Nephron (organoid): ENCODE measurements around the gene CNTNAP2.
A peak's percentile ranks its signal among the peaks of the same experiment; 100 is the strongest.
"Not testable (repeated sequence)": the region's sequence is repeated elsewhere in the genome, so short reads cannot be mapped to it uniquely, and the experiment has no call there.

Experiments used
- H3K27ac Mint-ChIP-seq, 3 experiments: 2 replicates each; pipeline ENCODE4 v1.8.0; 2020; ENCODE audit warnings: mixed read lengths in 3 of 3, mild to moderate bottlenecking in 2 of 3, moderate library complexity in 1 of 3
- H3K27me3 Mint-ChIP-seq: 2 replicates; pipeline ENCODE4 v1.8.0; 2021; ENCODE audit warnings: low read depth, mild to moderate bottlenecking, moderate library complexity, mixed read lengths
- H3K36me3 Mint-ChIP-seq: 2 replicates; pipeline ENCODE4 v1.8.0; 2020; ENCODE audit warnings: low read depth, mixed read lengths
- H3K4me1 Mint-ChIP-seq: 2 replicates; pipeline ENCODE4 v1.8.0; 2020; ENCODE audit warnings: mixed read lengths
- H3K4me3 Mint-ChIP-seq, 3 experiments: 2 replicates each; pipeline ENCODE4 v1.8.0; 2020; ENCODE audit warnings: mild to moderate bottlenecking in 3 of 3, mixed read lengths in 3 of 3, moderate library complexity in 2 of 3
- H3K9me3 Mint-ChIP-seq: 2 replicates; pipeline ENCODE4 v1.8.0; 2020; ENCODE audit warnings: mixed read lengths
- TF ChIP-seq, protein P1 (sequence below), 3 experiments: fragments of 200-600 bp; sonication (generic); IDR thresholded peaks; one replicate each; pipeline ENCODE4 v1.5.0; 2021; ENCODE audit warnings: antibody characterized with exemption in 3 of 3; ENCODE audit not compliant: unreplicated experiment in 3 of 3

Gene CNTNAP2

GRCh38 chr7:146892151-146892550, 775.5 kb downstream of the CNTNAP2 start:
- TF ChIP-seq, protein P1, sequence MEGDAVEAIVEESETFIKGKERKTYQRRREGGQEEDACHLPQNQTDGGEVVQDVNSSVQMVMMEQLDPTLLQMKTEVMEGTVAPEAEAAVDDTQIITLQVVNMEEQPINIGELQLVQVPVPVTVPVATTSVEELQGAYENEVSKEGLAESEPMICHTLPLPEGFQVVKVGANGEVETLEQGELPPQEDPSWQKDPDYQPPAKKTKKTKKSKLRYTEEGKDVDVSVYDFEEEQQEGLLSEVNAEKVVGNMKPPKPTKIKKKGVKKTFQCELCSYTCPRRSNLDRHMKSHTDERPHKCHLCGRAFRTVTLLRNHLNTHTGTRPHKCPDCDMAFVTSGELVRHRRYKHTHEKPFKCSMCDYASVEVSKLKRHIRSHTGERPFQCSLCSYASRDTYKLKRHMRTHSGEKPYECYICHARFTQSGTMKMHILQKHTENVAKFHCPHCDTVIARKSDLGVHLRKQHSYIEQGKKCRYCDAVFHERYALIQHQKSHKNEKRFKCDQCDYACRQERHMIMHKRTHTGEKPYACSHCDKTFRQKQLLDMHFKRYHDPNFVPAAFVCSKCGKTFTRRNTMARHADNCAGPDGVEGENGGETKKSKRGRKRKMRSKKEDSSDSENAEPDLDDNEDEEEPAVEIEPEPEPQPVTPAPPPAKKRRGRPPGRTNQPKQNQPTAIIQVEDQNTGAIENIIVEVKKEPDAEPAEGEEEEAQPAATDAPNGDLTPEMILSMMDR (IDR thresholded peaks at IDR 0.05; ENCODE audit: unreplicated experiment in 3 of 3): no peak
- Mint-ChIP-seq H3K4me1 (no peaks in the 10 kb centered on the region), H3K27me3 (no peaks in the 10 kb centered on the region), H3K36me3 (no peaks in the 10 kb centered on the region), H3K9me3 (no peaks in the 10 kb centered on the region), H3K4me3 (no peak overlapping the region), H3K27ac (no peak overlapping the region)

DNA sequence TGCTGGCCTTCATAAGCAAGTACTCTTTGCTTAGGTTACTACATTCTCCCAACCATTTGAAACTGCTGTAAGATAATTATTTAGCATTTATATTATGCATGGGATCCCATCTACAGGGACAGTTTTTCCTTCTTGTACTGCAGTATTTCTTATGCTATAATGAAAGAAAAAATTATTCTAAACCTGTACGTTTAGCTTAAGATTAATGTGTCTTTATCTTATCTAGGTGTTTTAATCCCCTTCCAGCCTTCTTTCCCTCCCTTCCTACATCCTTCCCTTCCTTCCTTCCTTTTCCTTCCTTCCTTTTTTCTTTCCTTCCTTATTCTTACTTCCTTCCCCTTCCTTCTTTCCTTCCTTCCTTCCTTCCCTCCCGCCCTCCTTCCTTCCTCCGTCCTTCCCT, 778.3 kb downstream of the CNTNAP2 start:
- TF ChIP-seq, protein P1 (IDR thresholded peaks at IDR 0.05; ENCODE audit: unreplicated experiment in 3 of 3): no peak
- Mint-ChIP-seq H3K4me3 (no peak overlapping the region), H3K9me3 (no peaks in the 10 kb centered on the region), H3K27ac (no peak overlapping the region), H3K36me3 (no peaks in the 10 kb centered on the region), H3K27me3 (no peaks in the 10 kb centered on the region), H3K4me1 (no peaks in the 10 kb centered on the region)

- peaks cover 3% of the 10 kb centered on the region for H3K9me3 Mint-ChIP-seq
- H3K27ac Mint-ChIP-seq: no peak overlapping the region
- no peak overlapping the region for H3K4me3 Mint-ChIP-seq
- H3K36me3 Mint-ChIP-seq: no peaks in the 10 kb centered on the region
- no peaks in the 10 kb centered on the region for H3K27me3 Mint-ChIP-seq
- TF ChIP-seq, protein P1 (IDR thresholded peaks at IDR 0.05; ENCODE audit: unreplicated experiment in 3 of 3): no peak
- H3K4me1 Mint-ChIP-seq: no peaks in the 10 kb centered on the region
Observed at GRCh38 chr7:146902266-146902665, 785.7 kb downstream of the CNTNAP2 start.

DNA sequence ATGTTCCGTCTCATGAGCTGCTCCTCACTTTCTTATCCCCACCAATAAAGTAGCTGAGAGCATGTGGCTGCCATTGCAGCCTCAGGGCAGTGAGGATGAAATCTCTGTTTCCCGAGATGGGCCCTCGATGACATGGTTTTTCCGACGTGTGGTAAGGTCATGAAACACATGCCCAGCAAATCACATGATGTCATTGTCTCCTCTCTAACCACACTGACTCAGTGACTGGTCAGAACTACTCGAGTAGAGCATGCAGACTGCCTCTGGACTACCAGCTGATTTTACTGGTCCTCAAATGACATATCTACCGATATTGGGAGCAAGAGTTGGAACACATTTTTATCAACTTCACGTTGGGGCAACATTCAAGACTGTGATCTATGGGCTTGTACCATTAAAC, 786.1 kb downstream of the CNTNAP2 start:
- Mint-ChIP-seq H3K27ac (no peak overlapping the region), H3K4me3 (no peak overlapping the region), H3K27me3 (no peaks in the 10 kb centered on the region), H3K9me3 (peaks cover 3% of the 10 kb centered on the region), H3K4me1 (no peaks in the 10 kb centered on the region), H3K36me3 (no peaks in the 10 kb centered on the region)
- TF ChIP-seq, protein P1 (IDR thresholded peaks at IDR 0.05; ENCODE audit: unreplicated experiment in 3 of 3): no peak

DNA sequence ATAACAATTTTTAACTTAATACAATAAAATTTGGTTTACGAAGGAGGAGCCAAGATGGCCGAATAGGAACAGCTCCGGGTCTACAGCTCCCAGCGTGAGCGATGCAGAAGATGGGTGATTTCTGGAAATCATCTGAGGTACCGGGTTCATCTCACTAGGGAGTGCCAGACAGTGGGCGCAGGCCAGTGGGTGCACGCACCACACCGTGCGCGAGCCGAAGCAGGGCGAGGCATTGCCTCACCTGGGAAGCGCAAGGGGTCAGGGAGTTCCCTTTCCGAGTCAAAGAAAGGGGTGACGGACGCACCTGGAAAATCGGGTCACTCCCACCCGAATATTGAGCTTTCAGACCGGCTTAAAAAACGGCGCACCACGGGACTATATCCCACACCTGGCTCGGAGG, 789.1 kb downstream of the CNTNAP2 start:
- not testable (repeated sequence) for H3K27me3 Mint-ChIP-seq, H3K9me3 Mint-ChIP-seq, H3K27ac Mint-ChIP-seq, H3K4me1 Mint-ChIP-seq, H3K36me3 Mint-ChIP-seq, H3K4me3 Mint-ChIP-seq

- peaks cover 11% of the 10 kb centered on the region for H3K4me1 Mint-ChIP-seq
- H3K4me3 Mint-ChIP-seq: no peak overlapping the region
- H3K9me3 Mint-ChIP-seq: peaks cover 13% of the 10 kb centered on the region
- no peaks in the 10 kb centered on the region for H3K36me3 Mint-ChIP-seq
- H3K27me3 Mint-ChIP-seq: peaks cover 3% of the 10 kb centered on the region
- peak overlapping the region in 1 of 3 experiments; percentile 20 for H3K27ac Mint-ChIP-seq
- TF ChIP-seq, protein P1 (IDR thresholded peaks at IDR 0.05; ENCODE audit: unreplicated experiment in 3 of 3): no peak
Observed at GRCh38 chr7:146922782-146923181, 806.2 kb downstream of the CNTNAP2 start.
